HepG2 (cell line): ENCODE data around the gene GJB2. TPM values are rescaled to one million over a fixed set of nuclear protein-coding genes. Genes with fewer than 3 reads are reported as not detected.

Experiments used
- AHDC1 ChIP-seq: sonication (generic); formaldehyde crosslinking; IDR thresholded peaks from 2 replicates; pipeline ENCODE4 v1.5.1; 2020; ENCODE audit warnings: mild to moderate bottlenecking, missing genetic modification reagents, borderline replicate concordance
- PRDM10 ChIP-seq: sonication (generic); formaldehyde crosslinking; IDR thresholded peaks from 2 replicates; pipeline ENCODE4 v1.4.0; 2020; ENCODE audit warnings: low read depth, missing genetic modification reagents
- polyA plus RNA-seq, 8 experiments: library from polyadenylated mRNA; depleted of rRNA in 3 of 8; stranded (reverse) in 7 of 8; unstranded in 1 of 8; fragments of >200 nt; fragmentation: Illumina TruSeq in 4 of 8; extraction: Trizol in 4 of 8; gene quantifications; 2 replicates each; pipeline versions ENCODE4 v1.2.1 to v1.2.3, GENCODE V29; 2011 to 2016; ENCODE audit warnings: low read depth in 4 of 8, missing spikeins in 1 of 8, mixed read lengths in 1 of 8; ENCODE audit not compliant: insufficient read depth in 1 of 8
- total RNA-seq, 5 experiments: library from RNA; depleted of rRNA; stranded (reverse); fragments of >200 nt; fragmentation: Illumina TruSeq; extraction: Trizol; gene quantifications; 2 replicates each; pipeline ENCODE4 v1.2.3, GENCODE V29; 2016; ENCODE audit warnings: low read depth in 1 of 5

GJB2 gene
- total and polyA plus RNA-seq, 2 of the 13 experiments (the other 11 are each of a cell fraction or from before 2014, with no cell fraction given) = 0.15 to 0.18 TPM

- TF ChIP-seq AHDC1 (CRISPR knock-in tag) = no peak
- TF ChIP-seq PRDM10 = no peak
Observed at GRCh38 chr13:20161275-20161950, 31.3 kb downstream of the GJB2 start (continued).
